A549 (cell line): Measurements from ENCODE around the gene SEMA3A. TPM values are rescaled to one million over a fixed set of nuclear protein-coding genes. Genes with fewer than 3 reads are reported as not detected.

Source experiments
- ATAC-seq, 2 experiments: fragments of 200-7000 bp in 1 of 2; fragments of >200 bp in 1 of 2; cut with Nextera tagmentation in 1 of 2; cut with Tn5 transposase in 1 of 2; 3 replicates each; pipeline versions ENCODE4 v1.8.0 to v1.9.1; 2018 to 2020; ENCODE audit warnings: mild to moderate bottlenecking in 1 of 2, moderate library complexity in 1 of 2
- CTCF ChIA-PET: fragments of 300-600 bp; sonication (Branson Sonifier 250); formaldehyde crosslinking; extraction: SDS; loops from one replicate; lab custom pipeline; 2021; ENCODE audit warnings: antibody characterized with exemption, inconsistent platforms; lab: Yijun Ruan, JAX
- POLR2A ChIA-PET: fragments of 350-600 bp; formaldehyde crosslinking; extraction: SDS; loops from one replicate; lab custom pipeline; 2021; ENCODE audit warnings: antibody characterized with exemption, inconsistent platforms; lab: Yijun Ruan, JAX
- DNase-seq, 2 experiments: peaks; one replicate each; pipeline versions ENCODE4 v3.0.0 to v3.0.0-alpha.2; 2011 to 2016; ENCODE audit warnings: low read depth in 1 of 2, low spot score in 1 of 2
- FAIRE-seq: peaks from 2 replicates; lab custom pipeline; 2011; peaks lifted over from hg19 to GRCh38; lab: Jason Lieb, UNC
- H3K27ac ChIP-seq, 2 experiments: fragments of >200 bp; sonication (Bioruptor Twin); formaldehyde crosslinking; 3 replicates each; pipeline ENCODE4 v1.5.1; 2016 to 2017
- H3K4me1 ChIP-seq: fragments of >200 bp; sonication (Bioruptor Twin); formaldehyde crosslinking; 3 replicates; pipeline ENCODE4 v1.6.1; 2016
- H3K4me2 ChIP-seq: fragments of >200 bp; sonication (Bioruptor Twin); formaldehyde crosslinking; 3 replicates; pipeline ENCODE4 v1.6.1; 2016
- H3K4me3 ChIP-seq: fragments of >200 bp; sonication (Bioruptor Twin); formaldehyde crosslinking; 3 replicates; pipeline ENCODE4 v1.5.1; 2016
- H3K9me3 ChIP-seq: fragments of >200 bp; sonication (Bioruptor Twin); formaldehyde crosslinking; 3 replicates; pipeline ENCODE4 v1.6.1; 2016
- CHD4 ChIP-seq: fragments of 200-600 bp; sonication (generic); IDR thresholded peaks from 2 replicates; pipeline ENCODE4 v1.6.1; 2016; ENCODE audit warnings: antibody characterized with exemption, mild to moderate bottlenecking, borderline replicate concordance
- EHF ChIP-seq: fragments of 250-450 bp; sonication (Bioruptor Pico); IDR thresholded peaks from 2 replicates; pipeline ENCODE4 v1.5.0; 2020; ENCODE audit warnings: mild to moderate bottlenecking
- HOXA7 ChIP-seq: fragments of 250-450 bp; sonication (Bioruptor Pico); IDR thresholded peaks from 2 replicates; pipeline ENCODE4 v1.5.0; 2020; ENCODE audit warnings: mild to moderate bottlenecking, moderate library complexity
- HOXB5 ChIP-seq: fragments of 250-450 bp; sonication (Bioruptor Pico); IDR thresholded peaks from 2 replicates; pipeline ENCODE4 v1.5.0; 2020; ENCODE audit warnings: mild to moderate bottlenecking, moderate library complexity
- KDM1A ChIP-seq: fragments of 200-600 bp; sonication (generic); IDR thresholded peaks from 2 replicates; pipeline ENCODE4 v1.6.1; 2016; ENCODE audit warnings: low read depth, mild to moderate bottlenecking
- MYC ChIP-seq: IDR thresholded peaks from 2 replicates; pipeline ENCODE4 v1.6.1; 2012; ENCODE audit warnings: mild to moderate bottlenecking, inconsistent platforms, low read length, improper control_type of control experiment, borderline replicate concordance
- NR3C1 ChIP-seq: fragments of >200 bp; sonication (Bioruptor Twin); formaldehyde crosslinking; IDR thresholded peaks from 3 replicates; pipeline ENCODE4 v1.6.1; 2017
- RAD21 ChIP-seq, 2 experiments: fragments of >200 bp in 1 of 2; sonication (Bioruptor Twin) in 1 of 2; formaldehyde crosslinking in 1 of 2; IDR thresholded peaks in 1 of 2; conservative IDR thresholded peaks in 1 of 2; 2 replicates in 1 of 2; 3 replicates in 1 of 2; pipeline ENCODE4 v1.6.1; 2012 to 2018; ENCODE audit warnings: inconsistent platforms in 1 of 2
- SMC3 ChIP-seq: fragments of >200 bp; sonication (Bioruptor Twin); formaldehyde crosslinking; IDR thresholded peaks from 3 replicates; pipeline ENCODE4 v1.6.1; 2018; ENCODE audit warnings: inconsistent platforms
- TP53 ChIP-seq: fragments of 250-450 bp; sonication (Bioruptor Pico); IDR thresholded peaks from 2 replicates; pipeline ENCODE4 v1.5.0; 2021; ENCODE audit warnings: mild to moderate bottlenecking, moderate library complexity
- WGBS: methylation state at CpG from one replicate; pipeline ENCODE4 v1.1.6; 2017; ENCODE audit errors: missing lambda C conversion rate; 5-methylcytosine and 5-hydroxymethylcytosine counted together
- polyA plus RNA-seq, 4 experiments: library from polyadenylated mRNA; depleted of rRNA in 3 of 4; stranded (reverse); fragments of >200 nt; fragmentation: RNase III in 1 of 4; extraction: RNeasy Plus Mini Kit Qiagen cat#74134 plus additional on column Dnase treatment in 1 of 4; gene quantifications; 2 replicates in 3 of 4; 3 replicates in 1 of 4; pipeline ENCODE4 v1.2.3, GENCODE V29; 2011 to 2017
- TF ChIP-seq, protein P1 (sequence below): fragments of 200-600 bp; sonication (generic); IDR thresholded peaks from 2 replicates; pipeline ENCODE4 v1.6.1; 2016; ENCODE audit warnings: antibody characterized with exemption, mild to moderate bottlenecking, moderate library complexity
- TF ChIP-seq, protein P2 (sequence below): fragments of 250-450 bp; sonication (Bioruptor Pico); IDR thresholded peaks from 2 replicates; pipeline ENCODE4 v1.5.0; 2020; ENCODE audit warnings: low read depth, mild to moderate bottlenecking, moderate library complexity
- TF ChIP-seq, protein P3 (sequence below): fragments of >200 bp; sonication (Bioruptor Twin); formaldehyde crosslinking; IDR thresholded peaks from 3 replicates; pipeline ENCODE4 v1.5.1; 2016

Gene SEMA3A
- polyA plus RNA-seq, 2 of the 4 experiments (the other 2 are of a cell fraction) = 3.6 to 19.1 TPM

DNA sequence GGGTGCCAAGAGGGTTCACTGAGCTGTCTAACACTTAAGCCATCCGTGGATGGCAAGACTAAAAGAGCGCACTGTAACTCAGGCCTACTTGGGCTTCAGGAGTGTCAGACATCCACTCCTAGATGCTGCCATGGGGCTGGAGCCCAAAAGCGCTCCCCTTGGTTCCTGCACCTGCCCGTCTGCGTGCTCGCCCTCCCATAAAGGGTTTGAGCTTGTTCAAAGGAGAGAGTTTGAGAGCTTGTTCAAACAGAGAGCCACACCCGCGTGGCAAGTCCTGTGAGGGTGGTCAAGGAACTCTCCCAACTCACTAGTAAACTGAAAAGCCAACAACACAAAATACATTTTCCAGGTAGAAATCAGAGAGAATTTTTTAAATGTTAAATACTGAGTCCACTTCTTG, 256.7 kb downstream of the SEMA3A start (continued):
- TF ChIP-seq, protein P1, sequence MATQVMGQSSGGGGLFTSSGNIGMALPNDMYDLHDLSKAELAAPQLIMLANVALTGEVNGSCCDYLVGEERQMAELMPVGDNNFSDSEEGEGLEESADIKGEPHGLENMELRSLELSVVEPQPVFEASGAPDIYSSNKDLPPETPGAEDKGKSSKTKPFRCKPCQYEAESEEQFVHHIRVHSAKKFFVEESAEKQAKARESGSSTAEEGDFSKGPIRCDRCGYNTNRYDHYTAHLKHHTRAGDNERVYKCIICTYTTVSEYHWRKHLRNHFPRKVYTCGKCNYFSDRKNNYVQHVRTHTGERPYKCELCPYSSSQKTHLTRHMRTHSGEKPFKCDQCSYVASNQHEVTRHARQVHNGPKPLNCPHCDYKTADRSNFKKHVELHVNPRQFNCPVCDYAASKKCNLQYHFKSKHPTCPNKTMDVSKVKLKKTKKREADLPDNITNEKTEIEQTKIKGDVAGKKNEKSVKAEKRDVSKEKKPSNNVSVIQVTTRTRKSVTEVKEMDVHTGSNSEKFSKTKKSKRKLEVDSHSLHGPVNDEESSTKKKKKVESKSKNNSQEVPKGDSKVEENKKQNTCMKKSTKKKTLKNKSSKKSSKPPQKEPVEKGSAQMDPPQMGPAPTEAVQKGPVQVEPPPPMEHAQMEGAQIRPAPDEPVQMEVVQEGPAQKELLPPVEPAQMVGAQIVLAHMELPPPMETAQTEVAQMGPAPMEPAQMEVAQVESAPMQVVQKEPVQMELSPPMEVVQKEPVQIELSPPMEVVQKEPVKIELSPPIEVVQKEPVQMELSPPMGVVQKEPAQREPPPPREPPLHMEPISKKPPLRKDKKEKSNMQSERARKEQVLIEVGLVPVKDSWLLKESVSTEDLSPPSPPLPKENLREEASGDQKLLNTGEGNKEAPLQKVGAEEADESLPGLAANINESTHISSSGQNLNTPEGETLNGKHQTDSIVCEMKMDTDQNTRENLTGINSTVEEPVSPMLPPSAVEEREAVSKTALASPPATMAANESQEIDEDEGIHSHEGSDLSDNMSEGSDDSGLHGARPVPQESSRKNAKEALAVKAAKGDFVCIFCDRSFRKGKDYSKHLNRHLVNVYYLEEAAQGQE = no peak
- TF ChIP-seq TP53 (CRISPR knock-in tag) = no peak
- TF ChIP-seq NR3C1 = no peak
- TF ChIP-seq, protein P2, sequence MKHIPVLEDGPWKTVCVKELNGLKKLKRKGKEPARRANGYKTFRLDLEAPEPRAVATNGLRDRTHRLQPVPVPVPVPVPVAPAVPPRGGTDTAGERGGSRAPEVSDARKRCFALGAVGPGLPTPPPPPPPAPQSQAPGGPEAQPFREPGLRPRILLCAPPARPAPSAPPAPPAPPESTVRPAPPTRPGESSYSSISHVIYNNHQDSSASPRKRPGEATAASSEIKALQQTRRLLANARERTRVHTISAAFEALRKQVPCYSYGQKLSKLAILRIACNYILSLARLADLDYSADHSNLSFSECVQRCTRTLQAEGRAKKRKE (CRISPR knock-in tag) = no peak
- TF ChIP-seq MYC = no peak
- no peak for TF ChIP-seq HOXB5 (CRISPR knock-in tag)
- TF ChIP-seq EHF (CRISPR knock-in tag) = no peak

DNA sequence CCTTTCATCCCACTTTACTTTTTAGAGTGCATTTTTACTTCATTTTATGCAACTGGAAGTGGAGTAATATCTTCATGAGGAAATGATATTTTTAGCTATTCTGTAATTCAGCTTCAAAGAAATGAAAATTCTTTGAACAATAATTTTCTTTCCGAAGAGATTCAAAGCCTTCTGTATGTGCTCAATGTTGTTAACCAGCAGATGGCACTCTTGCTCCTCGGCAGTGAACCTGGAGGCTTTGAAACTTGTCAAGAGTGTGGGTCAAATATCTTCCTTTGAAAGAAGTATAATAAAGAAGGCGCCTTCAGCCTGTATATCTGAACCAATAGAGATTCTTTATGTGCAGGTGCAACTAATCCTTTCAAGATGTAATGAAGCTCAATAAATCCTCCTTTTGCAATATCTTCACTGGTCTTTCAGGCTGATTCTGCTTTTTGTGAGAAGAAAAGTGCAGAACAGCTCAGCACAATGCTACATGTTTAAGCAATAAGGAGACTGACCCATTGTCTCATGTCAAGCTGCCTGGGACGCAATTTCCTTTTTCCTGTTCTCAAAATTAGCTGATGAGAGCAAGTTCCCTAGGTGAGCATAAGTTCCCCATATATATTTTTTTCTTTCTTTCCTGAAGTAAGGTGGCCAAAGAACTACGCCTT, 258.4 kb downstream of the SEMA3A start:
- TF ChIP-seq HOXA7 = no peak
- TF ChIP-seq RAD21 (conservative IDR thresholded peaks at IDR 0.05 in 1 of 2, IDR thresholded peaks at IDR 0.05 in 1 of 2) = peak; percentile 97
- peak; percentile 98 for TF ChIP-seq SMC3
- TF ChIP-seq, protein P3, sequence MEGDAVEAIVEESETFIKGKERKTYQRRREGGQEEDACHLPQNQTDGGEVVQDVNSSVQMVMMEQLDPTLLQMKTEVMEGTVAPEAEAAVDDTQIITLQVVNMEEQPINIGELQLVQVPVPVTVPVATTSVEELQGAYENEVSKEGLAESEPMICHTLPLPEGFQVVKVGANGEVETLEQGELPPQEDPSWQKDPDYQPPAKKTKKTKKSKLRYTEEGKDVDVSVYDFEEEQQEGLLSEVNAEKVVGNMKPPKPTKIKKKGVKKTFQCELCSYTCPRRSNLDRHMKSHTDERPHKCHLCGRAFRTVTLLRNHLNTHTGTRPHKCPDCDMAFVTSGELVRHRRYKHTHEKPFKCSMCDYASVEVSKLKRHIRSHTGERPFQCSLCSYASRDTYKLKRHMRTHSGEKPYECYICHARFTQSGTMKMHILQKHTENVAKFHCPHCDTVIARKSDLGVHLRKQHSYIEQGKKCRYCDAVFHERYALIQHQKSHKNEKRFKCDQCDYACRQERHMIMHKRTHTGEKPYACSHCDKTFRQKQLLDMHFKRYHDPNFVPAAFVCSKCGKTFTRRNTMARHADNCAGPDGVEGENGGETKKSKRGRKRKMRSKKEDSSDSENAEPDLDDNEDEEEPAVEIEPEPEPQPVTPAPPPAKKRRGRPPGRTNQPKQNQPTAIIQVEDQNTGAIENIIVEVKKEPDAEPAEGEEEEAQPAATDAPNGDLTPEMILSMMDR = peak; percentile 98
- no peak for TF ChIP-seq KDM1A
- TF ChIP-seq, all 56 proteins: peak for 3
- Histone ChIP-seq H3K4me1 (no peaks in the 10 kb centered on the region), H3K4me3 (no peak overlapping the region), H3K4me2 (no peak overlapping the region), H3K9me3 (no peaks in the 10 kb centered on the region), H3K27ac (peak overlapping the region in 1 of 2 experiments; percentile 7; a peak in 1 of 6 replicates)
- FAIRE-seq (peak; percentile 83), DNase-seq (peak; percentile 19 to 81), ATAC-seq (peak; percentile 85 to 91; a peak in 5 of 6 replicates)
- ChIA-PET POLR2A (no interaction called here), CTCF (interaction anchor here (0.6 to 15.4 kb wide), 65 partner anchors 10 to 1895 kb away, joined by 3 to 354 read pairs (median 4); partner anchors contain the start of gene SEMA3A)
- WGBS = 34% methylated on average over 5 of the region's 5 CpGs

DNA sequence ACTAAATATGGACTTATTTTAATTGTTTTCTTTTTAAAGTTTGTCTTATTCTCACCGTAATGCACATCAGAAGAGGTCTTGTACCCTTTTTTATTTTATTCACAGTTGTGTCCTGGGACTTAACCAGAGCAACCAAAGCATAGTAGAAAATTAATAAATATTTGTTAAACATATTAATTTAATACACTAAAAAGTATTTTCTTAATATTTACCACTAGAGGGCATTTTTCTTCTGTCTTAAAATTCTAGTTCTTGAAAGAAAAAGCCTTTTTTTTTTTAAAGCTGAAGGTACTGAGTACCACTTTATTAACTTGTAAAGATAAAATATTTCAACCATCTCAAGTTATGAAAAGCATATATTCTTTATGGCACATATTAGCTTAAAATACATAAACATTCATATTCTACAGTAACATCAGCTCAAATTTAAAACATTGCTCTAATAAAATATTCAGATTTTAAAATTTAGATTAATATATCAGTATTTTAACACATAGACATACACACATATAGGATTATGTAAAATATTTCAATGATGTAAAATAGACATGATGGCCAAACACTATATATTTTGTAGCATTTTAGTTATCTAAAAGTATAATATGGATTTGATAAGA, 260.4 kb downstream of the SEMA3A start:
- WGBS = 13% methylated on average over 1 of the region's 1 CpG
- Histone ChIP-seq H3K4me1 (no peaks in the 10 kb centered on the region), H3K9me3 (no peaks in the 10 kb centered on the region), H3K4me3 (no peak overlapping the region), H3K27ac (no peak overlapping the region), H3K4me2 (no peak overlapping the region)
- FAIRE-seq (no peak), ATAC-seq (no peak), DNase-seq (no peak)
- TF ChIP-seq RAD21 (conservative IDR thresholded peaks at IDR 0.05 in 1 of 2, IDR thresholded peaks at IDR 0.05 in 1 of 2) (peak; percentile 15 to 45; a peak in 2 of 5 replicates), SMC3 (peak; percentile 46; the same call in 2 of the 3 replicates), CHD4 (no peak), MYC (no peak)
- TF ChIP-seq, protein P1 = no peak
- TF ChIP-seq, protein P3 = peak; percentile 44; the same call in 2 of the 3 replicates
- ChIA-PET POLR2A (no interaction called here), CTCF (interaction anchor here (0.6 to 15.4 kb wide), 11 partner anchors 12 to 1896 kb away, joined by 3 to 354 read pairs (median 5); no protein-coding TSS in a partner anchor)
